ENCODE data around the gene VPS13A. TPM values are rescaled to one million over a fixed set of nuclear protein-coding genes. Genes with fewer than 3 reads are reported as not detected.

The VPS13A gene
- total RNA-seq, 1 donor from 2014 or later = 37.8 TPM

- no peak for ATAC-seq
- TF ChIP-seq CTCF (IDR thresholded peaks at IDR 0.05) = no peak
- intact Hi-C loops (cut with DNase I) = no loop called here
These were observed 2.2 kb upstream of the VPS13A start for GRCh38 chr9:77175151-77175550.

GRCh38 chr9:77176106-77176505 is 1.2 kb upstream of the VPS13A start:
- Histone ChIP-seq H3K9me3 (no peaks in the 10 kb centered on the region), H3K4me3 (no peak overlapping the region), H3K36me3 (no peaks in the 10 kb centered on the region), H3K4me1 (peaks cover 22% of the 10 kb centered on the region), H3K27me3 (ENCODE audit: low read depth) (no peaks in the 10 kb centered on the region), H3K27ac (no peak overlapping the region)
- intact Hi-C loops (cut with DNase I) = no loop called here
- DNase-seq (no peak), ATAC-seq (no peak)
- no peak for TF ChIP-seq CTCF (IDR thresholded peaks at IDR 0.05)

More at GRCh38 chr9:77175151-77175550, 2.2 kb upstream of the VPS13A start:
- no peak overlapping the region for H3K4me3 ChIP-seq
- no peak for DNase-seq
- no peaks in the 10 kb centered on the region for H3K9me3 ChIP-seq
- no peak overlapping the region for H3K27ac ChIP-seq
- H3K27me3 ChIP-seq (ENCODE audit: low read depth) = no peaks in the 10 kb centered on the region
- H3K4me1 ChIP-seq = peaks cover 22% of the 10 kb centered on the region
- H3K36me3 ChIP-seq = no peaks in the 10 kb centered on the region

- peak overlapping the region; percentile 82 for H3K27ac ChIP-seq
These were observed 620 bp upstream of the VPS13A start for GRCh38 chr9:77176686-77177142.

GRCh38 chr9:77177894-77178794 is 810 bp downstream of the VPS13A start:
- Histone ChIP-seq H3K27ac (peak overlapping the region; percentile 82), H3K27me3 (ENCODE audit: low read depth) (no peaks in the 10 kb centered on the region), H3K9me3 (no peaks in the 10 kb centered on the region), H3K4me3 (peak overlapping the region; percentile 91), H3K36me3 (no peaks in the 10 kb centered on the region), H3K4me1 (peaks cover 22% of the 10 kb centered on the region)
- DNase-seq (peak; percentile 63), ATAC-seq (peak; percentile 52 to 66)
- intact Hi-C loops (cut with DNase I) = no loop called here
- TF ChIP-seq CTCF (IDR thresholded peaks at IDR 0.05) = no peak

More at GRCh38 chr9:77176686-77177142, 620 bp upstream of the VPS13A start:
- intact Hi-C loops (cut with DNase I) = no loop called here
- no peaks in the 10 kb centered on the region for H3K27me3 ChIP-seq (ENCODE audit: low read depth)
- peaks cover 22% of the 10 kb centered on the region for H3K4me1 ChIP-seq
- H3K36me3 ChIP-seq = no peaks in the 10 kb centered on the region
- H3K9me3 ChIP-seq = no peaks in the 10 kb centered on the region
- TF ChIP-seq CTCF (IDR thresholded peaks at IDR 0.05) = no peak
- H3K4me3 ChIP-seq = peak overlapping the region; percentile 91
- DNase-seq (no peak), ATAC-seq (no peak)

- no peaks in the 10 kb centered on the region for H3K27me3 ChIP-seq (ENCODE audit: low read depth)
- TF ChIP-seq CTCF (IDR thresholded peaks at IDR 0.05) = no peak
- no peaks in the 10 kb centered on the region for H3K9me3 ChIP-seq
- no peak overlapping the region for H3K27ac ChIP-seq
- ATAC-seq = no peak
- no peak overlapping the region for H3K4me3 ChIP-seq
- H3K36me3 ChIP-seq = no peaks in the 10 kb centered on the region
- DNase-seq = no peak
- H3K4me1 ChIP-seq = peaks cover 22% of the 10 kb centered on the region
- intact Hi-C loops (cut with DNase I) = no loop called here
These were observed 2.7 kb downstream of the VPS13A start for GRCh38 chr9:77180056-77180455.

Measured in lower lobe of right lung (tissue), 2 donors.